Daoy (cell line): Measurements from ENCODE around the gene DCTN2. TPM values are rescaled to one million over a fixed set of nuclear protein-coding genes. Genes with fewer than 3 reads are reported as not detected.
"Not testable (repeated sequence)": the region's sequence is repeated elsewhere in the genome, so short reads cannot be mapped to it uniquely, and the experiment has no call there.

Experiments
- DNase-seq: peaks from one replicate; pipeline ENCODE4 v3.0.0-alpha.2; 2015; ENCODE audit warnings: low read depth
- total RNA-seq: library from RNA; depleted of rRNA; stranded (reverse); fragments of >200 nt; shearing (Covaris generic); gene quantifications from 2 replicates; pipeline ENCODE4 v1.2.3, GENCODE V29; 2014; rRNA removed

Gene DCTN2
- 108 and 118 TPM in 2 replicates for total RNA-seq

GRCh38 chr12:57546438-57547287, at the start of gene DCTN2:
Gene DCTN2 (minus strand): TSS chr12:57547192. CDS start chr12:57547063, 129 bp downstream.
- peak; percentile 99 for DNase-seq

GRCh38 chr12:57593187-57593586, 46.2 kb upstream of the DCTN2 start:
- DNase-seq = no peak

- no peak for DNase-seq
Observed at GRCh38 chr12:57592551-57593165, 45.7 kb upstream of the DCTN2 start.

- DNase-seq = no peak
Observed at GRCh38 chr12:57591782-57592325, 44.9 kb upstream of the DCTN2 start.

GRCh38 chr12:57590864-57591781, 44.1 kb upstream of the DCTN2 start, which contains the start of gene PIP4K2C:
Gene PIP4K2C (plus strand): TSS chr12:57591192. CDS start chr12:57591290, 98 bp downstream.
- DNase-seq = peak; percentile 89

GRCh38 chr12:57590479-57590863, 43.5 kb upstream of the DCTN2 start:
- DNase-seq = no peak

GRCh38 chr12:57588951-57589610, 42.1 kb upstream of the DCTN2 start:
- not testable (repeated sequence) for DNase-seq

- no peak for DNase-seq
Observed at GRCh38 chr12:57586832-57587429, 39.9 kb upstream of the DCTN2 start.

GRCh38 chr12:57586128-57586527, 39.1 kb upstream of the DCTN2 start:
- DNase-seq = no peak

- no peak for DNase-seq
Observed at GRCh38 chr12:57585156-57585555, 38.2 kb upstream of the DCTN2 start.

GRCh38 chr12:57584690-57585089, 37.7 kb upstream of the DCTN2 start:
- DNase-seq = no peak

- DNase-seq = no peak
Observed at GRCh38 chr12:57584050-57584449, 37.1 kb upstream of the DCTN2 start.

- peak; percentile 73 for DNase-seq
Observed at GRCh38 chr12:57583008-57583831, 36.2 kb upstream of the DCTN2 start.

- DNase-seq = no peak
Observed at GRCh38 chr12:57582440-57582839, 35.4 kb upstream of the DCTN2 start.

- DNase-seq = no peak
Observed at GRCh38 chr12:57581802-57582201, 34.8 kb upstream of the DCTN2 start.

- DNase-seq = no peak
Observed at GRCh38 chr12:57580466-57580795, 33.4 kb upstream of the DCTN2 start.

- DNase-seq = peak; percentile 17
Observed at GRCh38 chr12:57579677-57580465, 32.9 kb upstream of the DCTN2 start.

GRCh38 chr12:57579011-57579410, 32.0 kb upstream of the DCTN2 start:
- DNase-seq = peak; percentile 25
